OCI-LY1 (cell line): ENCODE measurements around the gene MRPS11.

Experiments
- H2AFZ ChIP-seq: fragments of 200-600 bp; sonication (generic), shearing (Covaris generic); 2 replicates; pipeline ENCODE4 v1.6.0; 2014; ENCODE audit warnings: antibody characterized with exemption, mild to moderate bottlenecking, low read length
- H3F3A ChIP-seq: fragments of 200-600 bp; sonication (generic), shearing (Covaris generic); 2 replicates; pipeline ENCODE4 v1.6.0; 2014; ENCODE audit warnings: mild to moderate bottlenecking, antibody characterized with exemption, low read length, moderate library complexity; ENCODE audit not compliant: insufficient read depth
- H3K27ac ChIP-seq: fragments of 200-600 bp; sonication (generic); 2 replicates; pipeline ENCODE4 v1.5.1; 2014; ENCODE audit warnings: low read length, mixed run types, mild to moderate bottlenecking, low read depth; ENCODE audit not compliant: poor library complexity, severe bottlenecking
- H3K27me3 ChIP-seq: fragments of 200-600 bp; sonication (generic); 2 replicates; pipeline ENCODE4 v1.6.0; 2014; ENCODE audit warnings: antibody characterized with exemption, mild to moderate bottlenecking, low read length, moderate library complexity; ENCODE audit not compliant: insufficient read depth
- H3K36me3 ChIP-seq: fragments of 200-600 bp; sonication (generic); 2 replicates; pipeline ENCODE4 v1.6.1; 2014; ENCODE audit warnings: mild to moderate bottlenecking, antibody characterized with exemption, low read length, moderate library complexity, mixed read lengths; ENCODE audit not compliant: insufficient read depth
- H3K4me1 ChIP-seq: fragments of 200-600 bp; sonication (generic); 2 replicates; pipeline ENCODE4 v1.5.1; 2014; ENCODE audit warnings: mild to moderate bottlenecking, low read length, moderate library complexity; ENCODE audit not compliant: insufficient read depth, severe bottlenecking
- H3K4me2 ChIP-seq: fragments of 200-600 bp; sonication (generic), shearing (Covaris generic); 2 replicates; pipeline ENCODE4 v1.6.1; 2014; ENCODE audit warnings: low read length
- H3K4me3 ChIP-seq: fragments of 200-600 bp; sonication (generic); 2 replicates; pipeline ENCODE4 v1.5.1; 2014; ENCODE audit warnings: low read length, low read depth, mild to moderate bottlenecking, mixed read lengths; ENCODE audit not compliant: poor library complexity, severe bottlenecking
- H3K79me2 ChIP-seq: fragments of 200-600 bp; shearing (Covaris generic); 2 replicates; pipeline ENCODE4 v1.6.1; 2016; ENCODE audit warnings: mixed run types, low read length, mixed read lengths; ENCODE audit not compliant: insufficient read depth
- H3K9ac ChIP-seq: fragments of 200-600 bp; sonication (generic), shearing (Covaris generic); 2 replicates; pipeline ENCODE4 v1.6.1; 2014; ENCODE audit warnings: mild to moderate bottlenecking, low read length, mixed read lengths
- H3K9me2 ChIP-seq: fragments of 200-600 bp; sonication (generic), shearing (Covaris generic); 2 replicates; pipeline ENCODE4 v1.6.1; 2014; ENCODE audit warnings: low read depth, mild to moderate bottlenecking, low read length, mixed read lengths
- H3K9me3 ChIP-seq: fragments of 200-600 bp; shearing (Covaris generic); 2 replicates; pipeline ENCODE4 v1.6.1; 2014; ENCODE audit warnings: low read length, mixed read lengths
- H4K20me1 ChIP-seq: fragments of 200-600 bp; sonication (generic), shearing (Covaris generic); 2 replicates; pipeline ENCODE4 v1.6.0; 2016; ENCODE audit warnings: mild to moderate bottlenecking, low read length; ENCODE audit not compliant: insufficient read depth
- CTCF ChIP-seq: fragments of 200-600 bp; sonication (generic), shearing (Covaris generic); IDR thresholded peaks from 2 replicates; pipeline ENCODE4 v1.5.1; 2017; ENCODE audit warnings: mild to moderate bottlenecking, antibody characterized with exemption, low read length, moderate library complexity, mixed read lengths
- EZH2 ChIP-seq: fragments of 200-600 bp; sonication (generic), shearing (Covaris generic); IDR thresholded peaks from 2 replicates; pipeline ENCODE4 v1.8.0; 2017; ENCODE audit warnings: borderline replicate concordance, mixed run types, mild to moderate bottlenecking, antibody characterized with exemption, low read length, moderate library complexity, mixed read lengths

Gene MRPS11

GRCh38 chr15:88454236-88454635, 13.3 kb upstream of the MRPS11 start:
- H3K36me3 ChIP-seq: peaks cover 15% of the 10 kb centered on the region
- H3K9ac ChIP-seq: no peak overlapping the region
- H3F3A ChIP-seq: no peaks in the 10 kb centered on the region
- no peaks in the 10 kb centered on the region for H3K9me2 ChIP-seq
- H3K4me1 ChIP-seq: peaks cover 3% of the 10 kb centered on the region
- no peak overlapping the region for H3K4me3 ChIP-seq
- H3K4me2 ChIP-seq: no peak overlapping the region
- H4K20me1 ChIP-seq: no peaks in the 10 kb centered on the region
- H3K79me2 ChIP-seq: no peaks in the 10 kb centered on the region
- no peak for TF ChIP-seq CTCF
- no peak for TF ChIP-seq EZH2
- no peaks in the 10 kb centered on the region for H3K9me3 ChIP-seq
- H3K27ac ChIP-seq: no peak overlapping the region
- H3K27me3 ChIP-seq: no peaks in the 10 kb centered on the region
- no peak overlapping the region for H2AFZ ChIP-seq

DNA sequence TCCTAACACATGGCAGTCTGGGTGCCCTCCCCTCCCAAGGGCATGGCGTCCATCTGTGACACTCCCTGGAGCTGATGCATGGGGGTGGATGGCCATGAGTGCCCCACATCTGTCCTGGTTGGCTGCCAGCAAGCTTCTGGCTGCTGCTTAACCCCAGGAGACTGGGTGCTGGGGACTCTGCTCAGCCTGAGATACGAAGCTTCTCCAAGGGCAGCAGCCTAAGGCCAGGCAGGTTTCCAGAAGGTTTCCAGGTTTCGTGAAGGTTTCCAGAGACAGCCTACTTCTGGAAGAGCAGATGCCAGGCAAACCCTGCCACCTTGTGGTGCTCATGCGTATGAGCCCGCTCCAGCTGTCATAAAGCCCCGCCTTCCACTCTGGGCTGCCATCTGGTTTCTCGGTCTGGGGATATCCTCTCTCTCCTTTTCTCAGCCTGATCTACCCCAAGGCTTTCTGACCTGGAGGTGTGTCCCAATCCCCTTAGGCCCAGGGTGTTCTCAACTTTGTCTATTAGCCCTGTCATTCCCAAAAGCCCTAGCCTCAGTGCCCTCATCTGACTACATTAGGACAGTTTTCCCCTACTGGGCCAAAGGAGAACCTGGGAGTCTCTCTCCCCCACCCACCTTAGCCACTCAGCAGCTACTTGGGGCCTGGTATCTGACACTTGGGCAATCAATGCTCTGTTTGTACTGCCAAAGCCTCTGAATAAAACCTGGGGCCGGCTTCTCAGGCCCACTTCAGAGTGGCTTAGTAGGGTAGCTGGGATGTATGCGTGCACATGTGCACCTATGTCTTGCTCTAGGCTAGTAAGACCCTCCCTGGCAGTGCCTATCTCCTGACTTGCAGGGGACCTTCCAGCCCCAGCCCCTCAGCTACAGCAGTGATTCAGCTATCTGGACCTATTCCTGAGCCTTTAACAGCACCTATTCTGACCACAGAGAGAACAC, 12.4 kb upstream of the MRPS11 start:
- no peaks in the 10 kb centered on the region for H4K20me1 ChIP-seq
- H3K27ac ChIP-seq: no peak overlapping the region
- H3K79me2 ChIP-seq: no peaks in the 10 kb centered on the region
- H3F3A ChIP-seq: no peaks in the 10 kb centered on the region
- no peak overlapping the region for H3K4me2 ChIP-seq
- H3K4me3 ChIP-seq: no peak overlapping the region
- no peak overlapping the region for H2AFZ ChIP-seq
- no peak overlapping the region for H3K9ac ChIP-seq
- no peaks in the 10 kb centered on the region for H3K9me3 ChIP-seq
- H3K27me3 ChIP-seq: no peaks in the 10 kb centered on the region
- H3K4me1 ChIP-seq: no peaks in the 10 kb centered on the region
- no peaks in the 10 kb centered on the region for H3K9me2 ChIP-seq
- H3K36me3 ChIP-seq: peaks cover 24% of the 10 kb centered on the region
- TF ChIP-seq CTCF (peak; percentile 82), EZH2 (no peak)

DNA sequence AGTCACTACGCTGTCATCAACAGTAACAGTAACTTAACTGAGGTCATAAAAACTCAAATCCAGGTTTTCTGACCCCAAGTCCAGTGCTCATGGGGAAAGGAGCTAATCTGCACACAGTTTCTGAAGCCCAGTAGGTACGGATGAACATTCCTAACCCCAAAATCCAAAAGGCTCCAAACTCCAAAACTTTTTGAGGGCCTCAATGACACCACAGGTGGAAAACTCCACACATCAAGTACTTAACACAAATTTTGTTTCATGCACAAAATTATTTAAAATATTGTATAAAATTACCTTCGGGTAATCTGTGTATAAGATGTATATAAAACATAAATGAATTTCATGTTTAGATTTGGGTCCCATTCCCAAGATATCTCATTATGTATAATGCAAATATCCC, 10.8 kb upstream of the MRPS11 start:
- no peaks in the 10 kb centered on the region for H3F3A ChIP-seq
- H4K20me1 ChIP-seq: no peaks in the 10 kb centered on the region
- peaks cover 40% of the 10 kb centered on the region for H3K36me3 ChIP-seq
- no peak overlapping the region for H3K4me3 ChIP-seq
- no peak overlapping the region for H2AFZ ChIP-seq
- no peak overlapping the region for H3K4me2 ChIP-seq
- H3K4me1 ChIP-seq: no peaks in the 10 kb centered on the region
- no peak overlapping the region for H3K27ac ChIP-seq
- H3K9ac ChIP-seq: no peak overlapping the region
- TF ChIP-seq CTCF: no peak
- no peak for TF ChIP-seq EZH2
- H3K9me2 ChIP-seq: no peaks in the 10 kb centered on the region
- no peaks in the 10 kb centered on the region for H3K27me3 ChIP-seq
- no peaks in the 10 kb centered on the region for H3K9me3 ChIP-seq
- no peaks in the 10 kb centered on the region for H3K79me2 ChIP-seq
